IMR-90 (cell line): ENCODE measurements around the gene WWC1. TPM values are rescaled to one million over a fixed set of nuclear protein-coding genes. Genes with fewer than 3 reads are reported as not detected.

Experiments used
- ATAC-seq: fragments of 200-7000 bp; cut with Tn5 transposase; 2 replicates; pipeline ENCODE4 v1.9.1; 2020; ENCODE audit warnings: low read depth, mild to moderate bottlenecking, moderate library complexity
- BruUV-seq: library from RNA; stranded (reverse); fragments of 400-500 nt; replicated peaks from 2 replicates; lab custom pipeline; 2021; lab: Mats Ljungman, UMichigan
- CTCF ChIA-PET: fragments of 300-600 bp; formaldehyde crosslinking; extraction: SDS; loops from one replicate; lab custom pipeline; 2021; ENCODE audit warnings: antibody characterized with exemption; lab: Yijun Ruan, JAX
- POLR2A ChIA-PET: fragments of 300-600 bp; sonication (Branson Sonifier 250); formaldehyde crosslinking; loops from one replicate; lab custom pipeline; 2022; ENCODE audit warnings: antibody characterized with exemption; ENCODE audit not compliant: unreplicated experiment; lab: Charles Lee
- DNase-seq: peaks from one replicate; pipeline ENCODE4 v3.0.0; 2013
- H2AFZ ChIP-seq: replicated peaks from 2 replicates; pipeline ENCODE3; 2013; ENCODE audit warnings: low read length, mild to moderate bottlenecking; ENCODE audit not compliant: poor library complexity
- H2AK5ac ChIP-seq: 2 replicates; pipeline ENCODE4 v1.6.1; 2013; ENCODE audit warnings: low read depth, low read length, inconsistent platforms
- H2AK9ac ChIP-seq: replicated peaks from 2 replicates; pipeline ENCODE3; 2013; ENCODE audit warnings: mild to moderate bottlenecking, low read depth, low read length, moderate library complexity; ENCODE audit not compliant: poor library complexity
- H2BK120ac ChIP-seq: 2 replicates; pipeline ENCODE4 v1.6.1; 2013; ENCODE audit warnings: low read depth, low read length, inconsistent platforms
- H2BK15ac ChIP-seq: 3 replicates; pipeline ENCODE4 v1.6.1; 2013; ENCODE audit warnings: low read depth, low read length, inconsistent platforms
- H2BK20ac ChIP-seq: 2 replicates; pipeline ENCODE4 v1.6.1; 2013; ENCODE audit warnings: low read depth, mild to moderate bottlenecking, inconsistent platforms, low read length, moderate library complexity
- H2BK5ac ChIP-seq: 2 replicates; pipeline ENCODE4 v1.6.1; 2013; ENCODE audit warnings: mild to moderate bottlenecking, low read depth, low read length, inconsistent platforms; ENCODE audit not compliant: poor library complexity, severe bottlenecking
- H3K14ac ChIP-seq: replicated peaks from 2 replicates; pipeline ENCODE4 v1.6.1; 2013; ENCODE audit warnings: low read depth, low read length, inconsistent platforms
- H3K18ac ChIP-seq: 2 replicates; pipeline ENCODE4 v1.6.1; 2013; ENCODE audit warnings: low read depth, low read length, control low read depth
- H3K23ac ChIP-seq: 2 replicates; pipeline ENCODE4 v1.6.1; 2013; ENCODE audit warnings: low read depth, low read length, inconsistent platforms
- H3K27ac ChIP-seq: 2 replicates; pipeline ENCODE4 v1.5.1; 2013; ENCODE audit warnings: mild to moderate bottlenecking, control low read depth, low read length; ENCODE audit not compliant: insufficient read depth
- H3K27me3 ChIP-seq: 2 replicates; pipeline ENCODE4 v1.6.1; 2013; ENCODE audit warnings: low read length; ENCODE audit not compliant: control insufficient read depth, insufficient read depth
- H3K36me3 ChIP-seq: 2 replicates; pipeline ENCODE4 v1.6.1; 2013; ENCODE audit warnings: low read length, mixed read lengths; ENCODE audit not compliant: control insufficient read depth, insufficient read depth
- H3K4ac ChIP-seq: 2 replicates; pipeline ENCODE4 v1.6.1; 2013; ENCODE audit warnings: low read depth, low read length, inconsistent platforms
- H3K4me1 ChIP-seq: 2 replicates; pipeline ENCODE4 v1.6.1; 2013; ENCODE audit warnings: low read length, mixed read lengths; ENCODE audit not compliant: control insufficient read depth, insufficient read depth
- H3K4me2 ChIP-seq: 2 replicates; pipeline ENCODE4 v1.6.1; 2013; ENCODE audit warnings: low read depth, mild to moderate bottlenecking, control low read depth, low read length, moderate library complexity
- H3K4me3 ChIP-seq: 2 replicates; pipeline ENCODE4 v1.5.1; 2013; ENCODE audit warnings: low read depth, mild to moderate bottlenecking, control low read depth, low read length, moderate library complexity; ENCODE audit not compliant: insufficient read depth
- H3K56ac ChIP-seq: 2 replicates; pipeline ENCODE4 v1.6.1; 2013; ENCODE audit warnings: low read length, inconsistent platforms; ENCODE audit not compliant: insufficient read depth; ENCODE audit errors: extremely low read depth
- H3K79me1 ChIP-seq, 2 experiments: 2 replicates each; pipeline ENCODE4 v1.6.1; 2013; ENCODE audit warnings: low read length in 2 of 2, inconsistent platforms in 1 of 2, low read depth in 1 of 2
- H3K9ac ChIP-seq: 2 replicates; pipeline ENCODE4 v1.6.1; 2013; ENCODE audit warnings: low read depth, low read length, control low read depth
- H3K9me1 ChIP-seq: 2 replicates; pipeline ENCODE4 v1.6.1; 2013; ENCODE audit warnings: low read length, inconsistent platforms; ENCODE audit not compliant: insufficient read depth
- H3K9me3 ChIP-seq: 2 replicates; pipeline ENCODE4 v1.6.1; 2013; ENCODE audit warnings: low read length; ENCODE audit not compliant: control insufficient read depth, insufficient read depth
- H4K20me1 ChIP-seq: 2 replicates; pipeline ENCODE4 v1.6.1; 2013; ENCODE audit warnings: low read length, inconsistent platforms; ENCODE audit not compliant: insufficient read depth
- H4K5ac ChIP-seq: 2 replicates; pipeline ENCODE4 v1.6.1; 2013; ENCODE audit warnings: mild to moderate bottlenecking, low read depth, low read length, control low read depth
- H4K8ac ChIP-seq, 2 experiments: 2 replicates each; pipeline ENCODE4 v1.6.1; 2013; ENCODE audit warnings: low read depth in 2 of 2, low read length in 2 of 2, control low read depth in 1 of 2, inconsistent platforms in 1 of 2
- H4K91ac ChIP-seq: 2 replicates; pipeline ENCODE4 v1.6.1; 2013; ENCODE audit warnings: low read depth, low read length, inconsistent platforms; ENCODE audit not compliant: insufficient read depth
- CEBPB ChIP-seq: IDR thresholded peaks from 2 replicates; pipeline ENCODE4 v1.6.1; 2012; ENCODE audit warnings: low read depth, low read length, improper control_type of control experiment
- CHD1 ChIP-seq: IDR thresholded peaks from 2 replicates; pipeline ENCODE4 v1.6.1; 2012; ENCODE audit warnings: low read depth, low read length, improper control_type of control experiment
- CTCF ChIP-seq: conservative IDR thresholded peaks from 2 replicates; pipeline ENCODE4 v1.5.1; 2012; ENCODE audit warnings: mild to moderate bottlenecking, low read depth, low read length, improper control_type of control experiment
- ELK1 ChIP-seq: fragments of 150-350 bp; IDR thresholded peaks from 2 replicates; pipeline ENCODE4 v1.6.1; 2016; ENCODE audit warnings: low read depth, mild to moderate bottlenecking, low read length, moderate library complexity, borderline replicate concordance
- FOS ChIP-seq: fragments of 150-350 bp; IDR thresholded peaks from 2 replicates; pipeline ENCODE4 v1.6.1; 2016; ENCODE audit warnings: low read depth, low read length
- MAFK ChIP-seq: IDR thresholded peaks from 2 replicates; pipeline ENCODE4 v1.6.1; 2012; ENCODE audit warnings: low read depth, low read length, improper control_type of control experiment
- MAZ ChIP-seq: IDR thresholded peaks from 2 replicates; pipeline ENCODE4 v1.6.1; 2012; ENCODE audit warnings: low read depth, mild to moderate bottlenecking, low read length, improper control_type of control experiment, moderate library complexity, borderline replicate concordance
- MXI1 ChIP-seq: IDR thresholded peaks from 2 replicates; pipeline ENCODE4 v1.6.1; 2012; ENCODE audit warnings: low read depth, mild to moderate bottlenecking, low read length, moderate library complexity, borderline replicate concordance
- NFE2L2 ChIP-seq: fragments of 150-350 bp; IDR thresholded peaks from 2 replicates; pipeline ENCODE4 v1.6.1; 2016; ENCODE audit warnings: low read depth, mild to moderate bottlenecking, low read length
- POLR2A ChIP-seq: IDR thresholded peaks from 2 replicates; pipeline ENCODE4 v1.6.1; 2012; ENCODE audit warnings: mild to moderate bottlenecking, low read depth, low read length
- RAD21 ChIP-seq: IDR thresholded peaks from 2 replicates; pipeline ENCODE4 v1.6.1; 2012; ENCODE audit warnings: low read length, improper control_type of control experiment
- RCOR1 ChIP-seq: IDR thresholded peaks from 2 replicates; pipeline ENCODE4 v1.6.1; 2012; ENCODE audit warnings: mild to moderate bottlenecking, low read length, improper control_type of control experiment; ENCODE audit not compliant: insufficient replicate concordance
- RFX5 ChIP-seq: IDR thresholded peaks from 2 replicates; pipeline ENCODE4 v1.8.0; 2012; ENCODE audit warnings: low read depth, mild to moderate bottlenecking, low read length, moderate library complexity
- USF2 ChIP-seq: fragments of 150-350 bp; IDR thresholded peaks from 2 replicates; pipeline ENCODE4 v1.6.1; 2017; ENCODE audit warnings: mild to moderate bottlenecking, antibody characterized with exemption, low read length, low read depth
- WGBS, 2 experiments: methylation state at CpG; one replicate each; pipeline versions ENCODE4 v1.1.5 to v1.1.7; 2013; ENCODE audit warnings: missing lambda C conversion rate in 2 of 2; ENCODE audit not compliant: insufficient read length in 1 of 2; ENCODE audit errors: extremely low coverage in 2 of 2; 5-methylcytosine and 5-hydroxymethylcytosine counted together
- dilution Hi-C: fragments of 300-500 bp; cut with HindIII; formaldehyde crosslinking; loops from one replicate; pipeline ENCODE4 v1.14.3; 2018; ENCODE audit warnings: low sequenced_read_pairs; ENCODE audit not compliant: unreplicated experiment
- in situ Hi-C: fragments of 300-500 bp; cut with MboI; formaldehyde crosslinking; loops from 3 replicates; pipeline ENCODE4 v1.14.3; 2019; ENCODE audit warnings: low sequenced_read_pairs, inconsistent platforms, mixed read lengths
- intact Hi-C: fragments of 100-400 bp; cut with micrococcal nuclease; formaldehyde crosslinking; loops from 2 replicates; pipeline ENCODE4 v1.10.0; 2022
- polyA plus RNA-seq, 3 experiments: library from polyadenylated mRNA; depleted of rRNA; stranded (reverse); fragments of >200 nt; gene quantifications; 2 replicates each; pipeline ENCODE4 v1.2.3, GENCODE V29; 2012; ENCODE audit warnings: low replicate concordance in 1 of 3
- total RNA-seq: library from RNA; depleted of rRNA; stranded (reverse); fragments of >200 nt; gene quantifications from 2 replicates; pipeline ENCODE4 v1.2.3, GENCODE V29; 2012

Gene WWC1
- total and polyA plus RNA-seq, 2 of the 4 experiments (the other 2 are of a cell fraction) = 9.1 to 10.3 TPM

GRCh38 chr5:168472329-168472728, 180.9 kb downstream of the WWC1 start:
- Histone ChIP-seq H3K4ac (peak overlapping the region; percentile 93), H3K9ac (peak overlapping the region; percentile 58; the same call in 1 of the 2 replicates), H2BK5ac (peak overlapping the region; percentile 32), H2BK20ac (peak overlapping the region; percentile 75), H2AFZ (peak overlapping the region; percentile 18), H3K9me3 (no peaks in the 10 kb centered on the region), H3K4me1 (peaks cover 19% of the 10 kb centered on the region), H2AK5ac (peak overlapping the region; percentile 79; the same call in 1 of the 2 replicates), H3K9me1 (peaks cover 23% of the 10 kb centered on the region), H4K20me1 (no peaks in the 10 kb centered on the region; the same call in 1 of the 2 replicates), H3K4me2 (peak overlapping the region; percentile 14), H3K4me3 (no peak overlapping the region), H4K8ac (peak overlapping the region; percentile 51 to 83; a peak in 3 of 4 replicates), H3K23ac (peak overlapping the region; percentile 31), H2AK9ac (no peak overlapping the region), H3K36me3 (no peaks in the 10 kb centered on the region; the same call in 1 of the 2 replicates), H3K18ac (no peak overlapping the region), H4K91ac (peak overlapping the region; percentile 91), H3K56ac (peak overlapping the region; percentile 31; the same call in 1 of the 2 replicates), H4K5ac (no peak overlapping the region), H3K27ac (peak overlapping the region; percentile 75; the same call in 1 of the 2 replicates), H3K27me3 (no peaks in the 10 kb centered on the region), H2BK15ac (peak overlapping the region; percentile 85; the same call in 1 of the 3 replicates), H3K14ac (peak overlapping the region; percentile 84), H3K79me1 (peaks cover 0 to 3% of the 10 kb centered on the region in 2 experiments; a peak in 1 of 4 replicates), H2BK120ac (peak overlapping the region; percentile 86)
- in situ Hi-C loops (no loop called here), intact Hi-C loops (loop anchor here (1.0 to 5.0 kb wide), 2 partner anchors 180 to 203 kb away; partner anchors contain the start of gene WWC1), dilution Hi-C loops (no loop called here)
- no TSS peak for BruUV-seq
- DNase-seq = peak; percentile 96
- ChIA-PET POLR2A (interaction anchor here (0.5 to 0.6 kb wide), 2 partner anchors 14 to 91 kb away, joined by 6 to 27 read pairs; no protein-coding TSS in a partner anchor), CTCF (interaction anchor here (0.8 to 2.5 kb wide), 4 partner anchors 9 to 176 kb away, joined by 3 to 8 read pairs (median 4); no protein-coding TSS in a partner anchor)
- ATAC-seq = peak; percentile 98
- no CpG with 5 or more reads among the region's 5 CpGs for WGBS, 2 experiments
- TF ChIP-seq MXI1 (peak; percentile 59; the same call in 1 of the 2 replicates), CHD1 (no peak), POLR2A (0 out of 2 replicates have a peak, but pooled peaks have one; percentile 41), ELK1 (no peak), USF2 (peak; percentile 14; the same call in 1 of the 2 replicates), FOS (no peak), MAZ (peak; percentile 68; the same call in 1 of the 2 replicates), CTCF (peak; percentile 53), NFE2L2 (no peak), CEBPB (peak; percentile 37; the same call in 1 of the 2 replicates), RAD21 (peak; percentile 66), RCOR1 (peak; percentile 37), MAFK (no peak), RFX5 (no peak)
